K562 (cell line): Measurements from ENCODE around the gene AHI1.
A peak's percentile ranks its signal among the peaks of the same experiment; 100 is the strongest.

Experiments used
- BRF1 ChIP-seq: IDR thresholded peaks from 3 replicates; pipeline ENCODE4 v1.6.1; 2011; ENCODE audit warnings: borderline replicate concordance, mild to moderate bottlenecking; ENCODE audit not compliant: insufficient read length; ENCODE audit errors: extremely low read depth
- CTCF ChIP-seq, 3 experiments: IDR thresholded peaks in 2 of 3; conservative IDR thresholded peaks in 1 of 3; 2 replicates each; pipeline ENCODE4 v1.5.1; 2011 to 2012; ENCODE audit warnings: low read length in 3 of 3, mild to moderate bottlenecking in 3 of 3, control low read depth in 2 of 3, improper control_type of control experiment in 1 of 3, inconsistent platforms in 1 of 3, low read depth in 1 of 3, mixed read lengths in 1 of 3, moderate library complexity in 1 of 3; ENCODE audit not compliant: insufficient read depth in 2 of 3
- GATA2 ChIP-seq: sonication (generic); formaldehyde crosslinking; IDR thresholded peaks from 2 replicates; pipeline ENCODE4 v1.4.0; 2020; ENCODE audit warnings: mild to moderate bottlenecking, missing genetic modification reagents
- GTF2F1 ChIP-seq: IDR thresholded peaks from 2 replicates; pipeline ENCODE4 v1.6.1; 2011; ENCODE audit warnings: low read depth, low read length, improper control_type of control experiment
- NONO ChIP-seq, 2 experiments: fragments of 200-400 bp in 1 of 2; fragments of 450-650 bp in 1 of 2; formaldehyde crosslinking in 1 of 2; IDR thresholded peaks; 2 replicates each; pipeline ENCODE4 v1.6.1; 2017; ENCODE audit warnings: low read depth in 2 of 2, mild to moderate bottlenecking in 2 of 2, moderate library complexity in 2 of 2, low read length in 1 of 2
- POLR2A ChIP-seq: fragments of 450-650 bp; conservative IDR thresholded peaks from 2 replicates; pipeline ENCODE4 v1.6.1; 2016
- POLR2AphosphoS5 ChIP-seq: IDR thresholded peaks from 2 replicates; pipeline ENCODE4 v1.6.1; 2011; ENCODE audit warnings: mild to moderate bottlenecking, low read depth, low read length, moderate library complexity; ENCODE audit not compliant: control insufficient read depth, insufficient read depth
- TEAD4 ChIP-seq, 2 experiments: sonication (generic) in 1 of 2; formaldehyde crosslinking in 1 of 2; IDR thresholded peaks; 2 replicates each; pipeline versions ENCODE4 v1.6.1 to v1.8.0; 2012 to 2022; ENCODE audit warnings: borderline replicate concordance in 1 of 2, inconsistent platforms in 1 of 2, low read length in 1 of 2, mild to moderate bottlenecking in 1 of 2, missing genetic modification reagents in 1 of 2
- ZKSCAN8 ChIP-seq: fragments of 200-800 bp; sonication (Bioruptor generic); IDR thresholded peaks from 2 replicates; pipeline ENCODE4 v1.6.1; 2016; ENCODE audit warnings: missing genetic modification characterization, missing compliant biosample characterization
- ZNF174 ChIP-seq: fragments of 250-450 bp; sonication (Bioruptor Pico); IDR thresholded peaks from 2 replicates; pipeline ENCODE4 v1.4.0; 2020; ENCODE audit warnings: mild to moderate bottlenecking
- ZNF280B ChIP-seq: fragments of 250-450 bp; sonication (Bioruptor Pico); IDR thresholded peaks from 2 replicates; pipeline ENCODE4 v1.5.1; 2021; ENCODE audit warnings: mild to moderate bottlenecking
- ZNF324 ChIP-seq: fragments of 250-450 bp; sonication (Bioruptor Pico); IDR thresholded peaks from 2 replicates; pipeline ENCODE4 v1.4.0; 2020; ENCODE audit warnings: mild to moderate bottlenecking

DNA sequence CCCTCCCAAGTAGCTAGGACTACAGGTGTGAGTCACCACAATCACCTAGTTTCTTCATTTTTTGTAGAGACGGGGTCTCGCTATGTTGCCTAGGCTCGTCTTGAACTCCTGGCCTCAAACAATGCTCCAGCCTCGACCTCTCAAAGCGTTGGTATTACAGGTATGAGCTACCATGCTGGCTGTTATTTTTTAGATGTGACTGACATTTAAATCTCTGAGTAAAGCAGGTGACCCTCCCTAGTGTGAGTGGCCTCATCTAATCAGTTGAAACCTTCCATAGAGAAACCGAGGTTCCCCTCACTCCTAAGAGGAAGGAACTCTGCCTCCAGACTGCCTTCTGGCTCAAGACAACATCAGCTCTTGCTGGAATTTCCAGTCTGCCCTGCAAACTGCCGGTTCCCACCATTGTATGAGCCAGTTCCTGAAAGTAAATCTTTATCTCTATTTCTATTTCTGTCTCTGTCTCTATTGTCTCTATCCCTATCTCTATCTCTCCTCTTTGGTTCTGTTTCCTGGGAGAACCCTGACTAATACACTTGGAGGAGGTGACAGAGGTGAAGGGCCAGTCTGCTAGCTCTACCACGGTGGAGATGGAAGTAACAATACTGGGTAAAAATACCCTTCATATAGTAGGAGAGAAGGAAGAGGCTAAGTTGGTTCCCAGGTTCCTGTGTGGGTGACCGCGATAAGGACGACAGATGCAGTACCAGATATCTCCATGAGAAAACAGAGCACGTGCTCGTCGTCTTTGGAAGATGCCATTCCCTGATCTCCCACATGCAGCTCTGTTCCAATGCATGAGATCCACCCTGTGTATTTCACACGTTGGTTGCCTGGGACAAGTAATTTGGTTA is 235.4 kb downstream of the AHI1 start:
- TF ChIP-seq ZNF280B (CRISPR knock-in tag) = no peak
- no peak for TF ChIP-seq GTF2F1
- TF ChIP-seq CTCF (IDR thresholded peaks at IDR 0.05 in 2 of 3, conservative IDR thresholded peaks at IDR 0.05 in 1 of 3; ENCODE audit: insufficient read depth in 2 of 3, low read depth in 1 of 3, low read length in 3 of 3) = no peak
- no peak for TF ChIP-seq ZNF324 (CRISPR knock-in tag)
- TF ChIP-seq ZKSCAN8 (CRISPR knock-in tag) = 0 out of 2 replicates have a peak, but pooled peaks have one; percentile 1
- TF ChIP-seq ZNF174 (CRISPR knock-in tag) = no peak
- TF ChIP-seq GATA2 (CRISPR knock-in tag) = peak; percentile 67
- TF ChIP-seq NONO (IDR thresholded peaks at IDR 0.05; ENCODE audit: low read depth in 2 of 2, low read length in 1 of 2) = no peak
- TF ChIP-seq POLR2AphosphoS5 = no peak
- no peak for TF ChIP-seq POLR2A
- no peak for TF ChIP-seq BRF1
- TF ChIP-seq TEAD4 (IDR thresholded peaks at IDR 0.05; ENCODE audit: low read length) = peak; percentile 67
- no peak for TF ChIP-seq TEAD4 (CRISPR knock-in tag; IDR thresholded peaks at IDR 0.05; ENCODE audit: borderline replicate concordance)
